ENCODE results near the gene MTFR1L. TPM values are rescaled to one million over a fixed set of nuclear protein-coding genes. Genes with fewer than 3 reads are reported as not detected.
A peak's percentile ranks its signal among the peaks of the same experiment; 100 is the strongest.

The MTFR1L gene
- total RNA-seq, 1 experiment from 2014 or later, result 47.5 TPM

GRCh38 chr1:25861316-25862286 is 41.8 kb downstream of the MTFR1L start:
- no peak for DNase-seq (ENCODE audit: low read depth)

DNA sequence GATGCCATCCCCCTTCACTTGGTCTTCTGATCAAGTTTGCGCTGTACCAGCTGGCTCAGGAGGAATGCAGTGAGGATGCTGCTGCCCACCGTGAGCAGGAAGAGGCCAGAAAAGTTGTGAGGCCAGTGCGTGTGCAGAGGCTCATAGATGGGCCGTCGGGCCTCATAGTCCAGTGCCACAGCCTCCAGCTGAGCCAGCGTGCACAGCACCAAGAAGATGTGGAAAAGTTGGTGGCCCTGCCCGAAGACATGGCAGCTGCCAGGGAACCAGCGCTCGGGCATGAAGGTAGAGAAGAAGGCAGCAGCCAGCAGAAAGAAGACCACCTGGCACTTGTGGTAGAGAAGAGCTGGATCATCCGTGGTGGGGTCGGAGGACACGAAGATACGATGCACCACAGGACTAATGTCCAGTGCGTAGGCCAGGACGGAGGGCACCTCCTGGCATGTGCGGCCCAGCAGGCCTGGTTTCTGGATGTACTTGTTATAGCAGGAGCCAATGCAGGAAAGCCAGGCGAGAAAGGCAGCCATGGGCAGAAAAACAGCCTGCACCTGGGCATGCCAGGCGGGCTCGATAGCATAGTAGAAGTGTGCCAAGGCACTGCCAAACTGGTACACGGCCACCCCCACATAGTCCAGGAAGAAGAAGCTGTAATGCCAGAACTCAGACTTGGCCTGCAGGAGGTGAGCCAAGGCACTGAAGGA is 43.2 kb downstream of the MTFR1L start:
- DNase-seq (ENCODE audit: low read depth), result no peak

- DNase-seq (ENCODE audit: low read depth), result no peak
Observed at GRCh38 chr1:25863486-25864262, 43.9 kb downstream of the MTFR1L start.

GRCh38 chr1:25864434-25864833 is 44.7 kb downstream of the MTFR1L start:
- DNase-seq (ENCODE audit: low read depth), result no peak

- no peak for DNase-seq (ENCODE audit: low read depth)
Observed at GRCh38 chr1:25866288-25866687, 46.5 kb downstream of the MTFR1L start.

- DNase-seq (ENCODE audit: low read depth), result no peak
Observed at GRCh38 chr1:25867210-25867991, 47.6 kb downstream of the MTFR1L start.

GRCh38 chr1:25869909-25870606 is 50.3 kb downstream of the MTFR1L start:
- DNase-seq (ENCODE audit: low read depth), result no peak

- DNase-seq (ENCODE audit: low read depth), result no peak
Observed at GRCh38 chr1:25870614-25871013, 50.9 kb downstream of the MTFR1L start.

DNA sequence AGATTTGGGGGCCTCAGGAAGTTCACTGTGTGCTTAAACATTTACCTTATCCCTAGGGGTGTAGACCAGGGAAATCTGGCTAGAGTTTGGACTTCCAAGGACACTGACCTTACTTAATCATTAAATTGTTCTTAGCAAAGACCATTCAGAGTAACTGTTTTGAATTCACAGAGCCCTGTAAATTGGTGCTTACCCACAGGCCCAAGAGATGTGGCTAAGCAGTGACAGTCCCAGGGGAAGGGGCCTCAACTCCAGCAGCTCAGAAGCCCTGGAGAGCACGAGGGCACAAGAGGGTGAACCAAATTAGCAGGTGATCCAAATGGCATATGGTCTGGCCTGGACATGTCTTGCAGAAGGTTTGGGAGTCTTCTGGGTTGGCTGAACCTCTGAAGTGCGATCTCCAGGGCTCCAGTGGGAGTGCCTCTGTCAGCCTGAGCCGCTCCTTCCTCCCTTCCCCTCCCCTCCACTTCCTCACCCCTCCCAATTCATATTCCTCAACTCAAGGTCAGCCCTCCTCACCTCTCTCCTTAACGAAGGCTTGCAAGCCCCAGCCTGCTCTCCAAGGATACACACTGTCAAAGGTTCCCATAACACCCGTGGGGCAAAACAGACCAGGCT is 51.4 kb downstream of the MTFR1L start:
- no peak for DNase-seq (ENCODE audit: low read depth)

GRCh38 chr1:25871704-25872494 is 52.1 kb downstream of the MTFR1L start:
- no peak for DNase-seq (ENCODE audit: low read depth)

- DNase-seq (ENCODE audit: low read depth), result no peak
Observed at GRCh38 chr1:25872713-25873112, 53.0 kb downstream of the MTFR1L start.

DNA sequence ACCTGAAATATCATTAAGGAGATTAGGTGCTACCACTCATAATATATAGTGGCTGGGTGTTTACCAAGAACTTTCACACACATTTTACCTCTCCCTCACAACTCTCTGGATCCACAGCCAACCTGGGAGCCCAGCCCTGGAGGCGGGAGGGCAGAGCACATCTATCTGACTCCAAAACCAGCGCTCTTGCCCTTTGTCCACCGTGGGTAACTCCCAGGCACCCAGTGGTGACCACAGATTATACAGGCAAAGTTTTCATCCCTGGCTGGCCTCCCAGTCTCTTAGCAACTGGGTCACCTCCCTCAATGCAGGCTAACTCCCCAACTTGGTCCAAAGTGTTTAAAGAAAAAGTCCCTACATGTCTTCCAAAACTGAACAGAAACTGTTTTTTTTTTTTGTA is 53.4 kb downstream of the MTFR1L start:
- no peak for DNase-seq (ENCODE audit: low read depth)

GRCh38 chr1:25874209-25874608 is 54.5 kb downstream of the MTFR1L start:
- no peak for DNase-seq (ENCODE audit: low read depth)

GRCh38 chr1:25874635-25875153 is 54.9 kb downstream of the MTFR1L start:
- DNase-seq (ENCODE audit: low read depth), result no peak

GRCh38 chr1:25875154-25875855 is 55.6 kb downstream of the MTFR1L start, which contains the start of gene PAQR7:
TSS of gene PAQR7 (minus strand) at chr1:25875708. CDS start at chr1:25863839, 11,869 bp downstream.
- DNase-seq (ENCODE audit: low read depth), result peak; percentile 62

DNA sequence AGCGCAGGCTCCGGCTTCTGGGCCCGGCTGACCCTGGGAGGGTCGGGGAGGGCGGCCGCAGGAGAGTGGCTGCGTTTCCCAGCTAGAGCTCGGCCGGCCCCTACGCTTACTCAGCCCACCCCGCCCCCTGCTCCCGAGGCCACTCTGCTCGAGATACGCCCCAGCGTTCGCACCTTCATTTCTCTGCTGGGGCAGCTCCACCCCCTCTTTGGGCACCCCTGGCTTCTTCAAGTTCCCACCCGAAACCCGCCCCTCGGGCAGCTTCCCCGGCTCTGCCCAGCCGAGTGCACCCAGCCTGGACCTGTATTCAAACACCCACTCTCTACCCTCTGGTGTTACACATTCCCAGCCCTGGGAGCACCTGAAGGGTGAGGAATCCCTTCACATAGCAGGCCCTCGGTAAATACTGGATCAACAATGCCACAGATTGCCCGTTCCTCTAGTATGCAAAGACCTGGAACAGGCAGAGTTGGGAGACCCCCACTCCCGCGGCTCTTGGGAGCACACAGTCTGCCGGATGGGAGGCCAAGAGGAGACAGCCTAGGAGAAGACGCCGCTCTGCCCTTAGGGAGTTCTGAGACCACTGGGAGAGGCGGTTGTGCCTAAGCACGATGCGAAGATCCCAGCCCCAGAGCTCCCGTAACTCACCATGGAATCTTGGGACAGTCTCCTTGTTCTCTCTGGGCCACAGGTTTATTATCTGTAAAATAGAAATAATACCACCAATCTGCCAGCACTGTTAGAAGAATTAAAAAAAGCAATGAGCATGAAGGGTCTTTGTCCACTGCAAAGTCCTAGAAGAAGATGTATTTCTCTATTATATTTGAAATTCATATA is 56.3 kb downstream of the MTFR1L start:
- no peak for DNase-seq (ENCODE audit: low read depth)

GRCh38 chr1:25876693-25877077 is 56.9 kb downstream of the MTFR1L start:
- DNase-seq (ENCODE audit: low read depth), result no peak
